Measurements from ENCODE around the gene TTC19.
A peak's percentile ranks its signal among the peaks of the same experiment; 100 is the strongest.

Gene TTC19

GRCh38 chr17:15957206-15957605, 42.4 kb upstream of the TTC19 start:
- TF ChIP-seq, protein P1, sequence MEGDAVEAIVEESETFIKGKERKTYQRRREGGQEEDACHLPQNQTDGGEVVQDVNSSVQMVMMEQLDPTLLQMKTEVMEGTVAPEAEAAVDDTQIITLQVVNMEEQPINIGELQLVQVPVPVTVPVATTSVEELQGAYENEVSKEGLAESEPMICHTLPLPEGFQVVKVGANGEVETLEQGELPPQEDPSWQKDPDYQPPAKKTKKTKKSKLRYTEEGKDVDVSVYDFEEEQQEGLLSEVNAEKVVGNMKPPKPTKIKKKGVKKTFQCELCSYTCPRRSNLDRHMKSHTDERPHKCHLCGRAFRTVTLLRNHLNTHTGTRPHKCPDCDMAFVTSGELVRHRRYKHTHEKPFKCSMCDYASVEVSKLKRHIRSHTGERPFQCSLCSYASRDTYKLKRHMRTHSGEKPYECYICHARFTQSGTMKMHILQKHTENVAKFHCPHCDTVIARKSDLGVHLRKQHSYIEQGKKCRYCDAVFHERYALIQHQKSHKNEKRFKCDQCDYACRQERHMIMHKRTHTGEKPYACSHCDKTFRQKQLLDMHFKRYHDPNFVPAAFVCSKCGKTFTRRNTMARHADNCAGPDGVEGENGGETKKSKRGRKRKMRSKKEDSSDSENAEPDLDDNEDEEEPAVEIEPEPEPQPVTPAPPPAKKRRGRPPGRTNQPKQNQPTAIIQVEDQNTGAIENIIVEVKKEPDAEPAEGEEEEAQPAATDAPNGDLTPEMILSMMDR (IDR thresholded peaks at IDR 0.05): no peak
- TF ChIP-seq ZFX (IDR thresholded peaks at IDR 0.05; ENCODE audit: borderline replicate concordance): no peak
- no peak overlapping the region for H3K27ac ChIP-seq

GRCh38 chr17:15957608-15958307, 41.9 kb upstream of the TTC19 start:
- no peak overlapping the region for H3K27ac ChIP-seq
- TF ChIP-seq, protein P1 (IDR thresholded peaks at IDR 0.05): no peak
- TF ChIP-seq ZFX (IDR thresholded peaks at IDR 0.05; ENCODE audit: borderline replicate concordance): no peak

DNA sequence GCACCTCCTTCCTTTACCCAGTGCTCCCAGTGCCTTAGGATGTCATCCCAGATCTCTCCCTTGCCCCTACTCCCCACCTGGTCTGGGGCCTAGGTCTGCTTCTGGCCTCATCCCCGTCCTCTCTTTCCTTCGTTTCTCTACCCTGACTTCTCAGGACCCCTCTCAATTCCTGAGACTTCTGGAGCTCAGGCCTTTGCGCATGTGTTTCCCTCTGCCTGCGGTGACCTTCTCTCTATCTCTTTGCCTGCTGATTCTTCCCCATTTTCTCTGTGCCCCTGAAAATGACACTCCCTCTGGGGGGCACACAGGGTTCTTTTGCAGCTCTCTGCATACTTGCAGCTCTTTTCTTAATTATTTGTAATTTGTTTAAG, 41.2 kb upstream of the TTC19 start:
- no peak overlapping the region for H3K27ac ChIP-seq
- no peak for TF ChIP-seq ZFX (IDR thresholded peaks at IDR 0.05; ENCODE audit: borderline replicate concordance)
- TF ChIP-seq, protein P1 (IDR thresholded peaks at IDR 0.05): no peak

GRCh38 chr17:15963670-15964110, 35.9 kb upstream of the TTC19 start:
- no peak for TF ChIP-seq ZFX (IDR thresholded peaks at IDR 0.05; ENCODE audit: borderline replicate concordance)
- TF ChIP-seq, protein P1 (IDR thresholded peaks at IDR 0.05): no peak
- H3K27ac ChIP-seq: no peak overlapping the region

GRCh38 chr17:15965528-15965927, 34.1 kb upstream of the TTC19 start:
- TF ChIP-seq, protein P1 (IDR thresholded peaks at IDR 0.05): no peak
- TF ChIP-seq ZFX (IDR thresholded peaks at IDR 0.05; ENCODE audit: borderline replicate concordance): no peak
- peak overlapping the region; percentile 44 for H3K27ac ChIP-seq

- TF ChIP-seq, protein P1 (IDR thresholded peaks at IDR 0.05): no peak
- TF ChIP-seq ZFX (IDR thresholded peaks at IDR 0.05; ENCODE audit: borderline replicate concordance): no peak
These were observed 33.3 kb upstream of the TTC19 start for GRCh38 chr17:15966183-15966878.

GRCh38 chr17:15966879-15967248, 32.8 kb upstream of the TTC19 start:
- H3K27ac ChIP-seq: peak overlapping the region; percentile 44
- TF ChIP-seq ZFX (IDR thresholded peaks at IDR 0.05; ENCODE audit: borderline replicate concordance): no peak
- TF ChIP-seq, protein P1 (IDR thresholded peaks at IDR 0.05): no peak

More at GRCh38 chr17:15966183-15966878, 33.3 kb upstream of the TTC19 start:
- H3K27ac ChIP-seq: peak overlapping the region; percentile 44
